Left renal pelvis (tissue), 4 donors: ENCODE results near the gene CAMK2B. TPM values are rescaled to one million over a fixed set of nuclear protein-coding genes. Genes with fewer than 3 reads are reported as not detected.
"Not testable (repeated sequence)": the region's sequence is repeated elsewhere in the genome, so short reads cannot be mapped to it uniquely, and the experiment has no call there.

Experiments
- DNase-seq, 4 donors: peaks; one replicate each; pipeline ENCODE4 v3.0.0-alpha.2; 2013; ENCODE audit warnings: low read depth in 4 of 4, low spot score in 3 of 4
- polyA plus RNA-seq, 4 donors: library from polyadenylated mRNA; unstranded; fragments of 120-200 nt; gene quantifications; one replicate each; pipeline ENCODE4 v1.2.1, GENCODE V29; 2013; ENCODE audit not compliant: insufficient read length in 4 of 4

Gene CAMK2B
- polyA plus RNA-seq, 4 donors, result 1.6 to 3.2 (median 2.9) TPM

DNA sequence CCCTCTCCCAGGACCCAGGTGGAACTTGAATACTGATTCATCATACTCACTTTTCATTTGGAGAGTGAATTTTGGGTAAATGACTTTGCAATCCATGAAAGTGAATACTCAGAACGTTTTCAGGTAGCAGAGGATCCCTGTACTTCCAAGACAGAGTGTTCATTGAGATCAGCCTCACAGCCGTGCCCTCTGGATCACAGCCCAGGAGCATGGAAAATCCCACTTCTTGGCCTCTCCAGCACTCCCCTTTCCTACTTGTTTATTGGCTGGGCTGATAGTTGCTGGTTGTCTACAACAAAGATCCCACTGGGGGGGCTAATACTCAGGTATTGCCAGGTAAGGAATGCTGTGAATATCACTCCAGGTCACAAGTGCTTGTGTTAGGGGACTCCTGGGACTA, 142.0 kb downstream of the CAMK2B start:
- DNase-seq, result no peak

GRCh38 chr7:44182827-44183226, 142.6 kb downstream of the CAMK2B start:
- no peak for DNase-seq

DNA sequence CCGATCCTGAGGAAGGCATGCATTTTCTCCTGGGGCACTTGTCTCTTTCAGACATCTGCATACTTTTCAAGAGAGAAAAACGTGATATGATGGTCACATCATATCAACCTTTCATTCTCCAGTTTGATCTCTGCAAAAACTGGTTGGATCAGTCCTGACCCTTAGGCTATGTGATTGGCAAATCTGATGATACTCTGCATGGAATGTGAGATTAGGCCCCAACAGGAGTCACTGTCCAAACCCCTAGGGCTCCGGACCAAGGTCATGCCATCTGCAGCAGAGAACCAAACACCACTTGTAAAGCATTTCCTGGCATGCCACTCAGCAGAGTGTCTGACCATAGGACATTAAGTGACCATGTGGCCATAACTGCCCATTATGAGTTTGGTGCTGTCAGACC, 144.8 kb downstream of the CAMK2B start:
- DNase-seq, result no peak

GRCh38 chr7:44177570-44178131, 147.7 kb downstream of the CAMK2B start:
- DNase-seq, result no peak

DNA sequence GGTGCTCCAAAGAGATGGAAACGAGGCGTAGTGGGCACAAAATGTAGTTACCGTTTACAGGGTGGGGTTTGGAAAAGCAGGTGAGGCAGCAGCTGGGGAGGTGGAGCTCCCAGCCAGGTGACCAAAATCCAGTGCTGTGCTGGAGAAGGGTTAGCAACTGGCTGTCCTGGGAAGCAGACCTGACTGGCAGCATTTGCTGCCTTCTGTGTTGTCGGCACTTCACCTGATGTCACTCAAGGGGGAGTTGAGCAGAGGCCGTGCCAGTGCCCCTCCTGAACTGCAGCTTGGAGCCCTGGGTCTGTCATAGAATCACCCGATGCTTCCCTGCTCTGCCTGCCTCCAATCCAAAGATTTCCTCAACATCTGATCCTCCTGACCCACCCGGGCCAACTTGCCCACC, 148.9 kb downstream of the CAMK2B start:
- DNase-seq, result no peak

DNA sequence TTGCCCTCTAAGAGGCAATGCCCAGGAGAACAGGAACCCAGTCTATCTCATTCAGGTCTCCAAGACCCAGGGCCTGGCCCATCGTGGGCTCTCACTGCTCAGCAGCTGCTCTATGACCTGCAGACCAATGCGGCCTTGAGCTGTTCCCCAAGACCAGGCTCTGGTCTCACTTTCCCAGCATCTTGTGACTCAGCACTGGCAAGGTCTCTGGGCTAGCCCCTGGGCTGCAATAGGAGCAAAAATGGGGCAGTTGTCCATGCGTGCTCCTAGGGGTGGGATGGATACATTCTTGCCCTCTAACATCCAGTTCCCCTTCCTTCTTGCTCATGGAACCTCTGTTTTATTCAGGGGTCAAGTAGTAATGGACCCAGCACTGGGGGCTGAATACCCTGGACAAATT, 149.7 kb downstream of the CAMK2B start:
- no peak for DNase-seq

DNA sequence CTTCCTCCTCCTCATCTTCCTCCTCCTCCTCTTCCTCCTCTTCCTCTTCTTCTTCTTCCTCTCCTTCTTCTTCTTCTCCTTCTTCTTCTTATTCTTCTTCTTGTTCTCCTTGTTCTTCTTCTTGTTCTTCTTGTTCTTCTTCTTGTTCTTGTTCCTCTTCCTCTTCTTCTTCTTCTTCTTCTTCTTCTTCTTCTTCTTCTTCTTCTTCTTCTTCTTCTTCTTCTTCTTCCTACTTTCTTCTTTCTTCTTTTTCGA, 150.8 kb downstream of the CAMK2B start:
- not testable (repeated sequence) for DNase-seq

DNA sequence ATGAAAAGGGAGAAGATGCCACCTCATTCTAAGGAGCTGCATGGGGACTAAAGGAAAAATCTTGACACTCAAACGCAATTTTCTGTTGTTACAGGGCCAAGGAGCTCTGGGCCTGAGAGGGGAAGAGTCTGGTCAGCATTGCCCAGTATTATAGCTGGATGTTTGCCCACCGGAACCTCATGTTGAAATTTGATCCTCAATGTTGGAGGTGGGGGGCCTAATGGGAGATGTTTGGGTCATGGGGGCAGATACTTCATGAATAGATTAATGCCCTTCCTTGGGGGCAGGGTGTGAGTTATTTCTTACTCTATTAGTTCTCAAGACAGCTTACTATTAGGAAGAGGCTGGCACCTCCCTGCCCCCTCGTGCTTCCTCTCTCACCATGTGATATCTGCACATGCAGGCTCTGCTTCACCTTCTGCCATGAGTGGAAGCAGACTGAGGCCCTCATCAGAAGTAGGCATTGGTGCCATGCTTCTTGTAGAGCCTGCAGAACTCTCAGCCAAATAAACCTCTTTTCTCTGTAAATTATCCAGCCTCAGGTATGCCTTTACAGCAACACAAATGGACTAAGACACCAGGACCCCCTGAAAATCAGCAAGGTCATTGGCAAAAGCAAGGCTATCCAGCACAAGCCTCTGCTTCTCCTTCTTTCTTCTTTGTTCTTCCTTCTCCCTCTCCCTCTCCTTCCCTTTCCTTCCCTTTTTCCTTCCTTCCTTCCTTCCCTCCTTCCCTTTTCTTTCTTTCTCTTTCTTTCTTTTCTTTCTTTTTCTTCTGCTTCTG, 151.3 kb downstream of the CAMK2B start:
- DNase-seq, result no peak

- no peak for DNase-seq
These were observed 152.5 kb downstream of the CAMK2B start for GRCh38 chr7:44172803-44173424.

DNA sequence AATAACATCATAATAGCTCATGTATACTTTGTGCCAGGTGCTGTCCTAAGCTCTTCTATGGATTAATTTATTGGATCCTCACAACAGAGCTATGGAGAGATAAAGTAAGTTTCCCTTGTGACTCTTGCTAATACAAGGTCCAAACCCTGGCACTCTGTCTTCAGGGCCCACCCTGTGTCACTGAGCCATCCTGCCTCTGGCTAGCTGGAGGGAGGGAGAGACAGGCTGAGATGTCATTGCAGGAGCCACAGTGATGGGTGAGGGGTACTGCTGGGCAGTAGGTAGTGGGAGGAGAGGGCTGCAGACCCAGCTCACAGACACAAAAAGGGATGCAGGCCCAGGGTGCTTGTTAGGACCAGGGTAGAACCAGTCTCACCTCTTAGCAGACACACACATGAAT, 153.0 kb downstream of the CAMK2B start:
- DNase-seq, result no peak

DNA sequence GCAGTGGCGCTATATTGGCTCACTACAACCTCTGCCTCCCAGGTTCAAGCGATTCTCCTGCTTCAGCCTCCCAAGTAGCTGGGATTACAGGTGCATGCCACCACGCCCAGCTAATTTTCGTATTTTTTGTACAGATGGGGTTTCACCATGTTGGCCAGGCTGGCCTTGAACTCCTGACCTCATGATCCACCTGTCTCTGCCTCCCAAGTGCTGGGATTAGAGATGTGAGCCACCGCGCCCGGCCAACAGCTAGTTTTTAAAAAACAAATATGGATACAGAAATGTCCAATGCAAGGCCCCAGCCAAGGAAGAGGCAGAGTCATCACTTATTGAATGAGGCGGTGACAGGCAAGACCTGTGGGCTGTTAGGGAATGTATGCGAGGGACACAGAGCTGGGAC, 153.5 kb downstream of the CAMK2B start:
- not testable (repeated sequence) for DNase-seq

- no peak for DNase-seq
These were observed 157.5 kb downstream of the CAMK2B start for GRCh38 chr7:44167920-44168319.

Other genes starting within 250 kb of the CAMK2B start
- 10 to 100 TPM; 10.9 to 33.8 (median 19.7) TPM for gene POLM, start 243.1 kb downstream of the CAMK2B start, polyA plus RNA-seq
- 100 to 1,000 TPM in 1 of 4 donors, 10 to 100 TPM in 3; 64.8 to 169 (median 78.0) TPM for gene AEBP1, start 221.2 kb downstream of the CAMK2B start, polyA plus RNA-seq
- gene POLD2, start 202.0 kb downstream of the CAMK2B start, polyA plus RNA-seq, result 100 to 1,000 TPM in 3 of 4 donors, 10 to 100 TPM in 1; 96.7 to 117 (median 113) TPM
- 1 to 10 TPM in 1 of 4 donors, under 1 TPM in 2, not detected in 1; 0.29 to 1.2 (median 0.45) TPM for gene MYL7, start 184.3 kb downstream of the CAMK2B start, polyA plus RNA-seq
- 1 to 10 TPM; 2.4 to 3.8 (median 2.7) TPM for gene GCK, start 136.2 kb downstream of the CAMK2B start, polyA plus RNA-seq
- 10 to 100 TPM; 67.7 to 82.2 (median 80.8) TPM for gene YKT6, start 124.6 kb downstream of the CAMK2B start, polyA plus RNA-seq
- gene NUDCD3, start 165.1 kb upstream of the CAMK2B start, polyA plus RNA-seq, result 10 to 100 TPM; 71.0 to 90.3 (median 87.6) TPM
- 1 to 10 TPM in 3 of 4 donors, under 1 TPM in 1; 0.15 to 3.2 (median 2.3) TPM for gene NPC1L1, start 215.7 kb upstream of the CAMK2B start, polyA plus RNA-seq
- gene DDX56, start 248.3 kb upstream of the CAMK2B start, polyA plus RNA-seq, result 100 to 1,000 TPM in 1 of 4 donors, 10 to 100 TPM in 3; 59.3 to 135 (median 79.2) TPM